Adrenal gland (tissue), 12 donors: ENCODE results near the gene LRRC4. TPM values are rescaled to one million over a fixed set of nuclear protein-coding genes. Genes with fewer than 3 reads are reported as not detected.

Source experiments
- DNase-seq, 7 donors: peaks; one replicate each; pipeline ENCODE4 v3.0.0-alpha.2; 2019 to 2020
- H3K27ac ChIP-seq, 5 donors: fragments of 200-600 bp; sonication (generic) in 4 of 5; 1 replicate in 3 of 5; 2 replicates in 2 of 5; pipeline versions ENCODE4 v1.5.1 to v1.8.0; 2016 to 2020; ENCODE audit warnings: mild to moderate bottlenecking in 1 of 5
- H3K27me3 ChIP-seq: fragments of 200-600 bp; 2 replicates; pipeline ENCODE4 v1.8.0; 2021
- H3K36me3 ChIP-seq, 2 donors: fragments of 200-600 bp; replicated peaks in 1 of 2; 1 replicate in 1 of 2; 2 replicates in 1 of 2; pipeline versions ENCODE4 v1.5.1 to v1.8.0; 2018 to 2022
- H3K4me1 ChIP-seq, 2 donors: fragments of 200-600 bp; replicated peaks in 1 of 2; 1 replicate in 1 of 2; 2 replicates in 1 of 2; pipeline versions ENCODE4 v1.5.1 to v1.8.0; 2018 to 2021
- H3K4me3 ChIP-seq, 4 donors: fragments of 200-600 bp; sonication (generic) in 3 of 4; one replicate each; pipeline ENCODE4 v1.5.1; 2016 to 2018
- H3K9me3 ChIP-seq, 3 donors: fragments of 200-600 bp; sonication (generic) in 1 of 3; replicated peaks in 1 of 3; 1 replicate in 2 of 3; 2 replicates in 1 of 3; pipeline versions ENCODE4 v1.5.1 to v1.8.0; 2016 to 2021
- POLR2A ChIP-seq, 2 donors: fragments of 450-650 bp; IDR thresholded peaks; one replicate each; pipeline ENCODE4 v1.6.1; 2017; ENCODE audit warnings: antibody characterized with exemption in 2 of 2, mild to moderate bottlenecking in 2 of 2, moderate library complexity in 1 of 2
- WGBS, 4 donors: extraction: QIAGEN DNeasy Blood & Tissue Kit in 2 of 4; methylation state at CpG; one replicate each; pipeline versions ENCODE4 v1.1.5 to v1.1.7; 2013 to 2017; 5-methylcytosine and 5-hydroxymethylcytosine counted together
- intact Hi-C, 2 donors: fragments of 100-400 bp; cut with DNase I; formaldehyde crosslinking; loops; one replicate each; pipeline versions ENCODE4 v1.14.1 to v1.15.0; 2022 to 2023
- polyA plus RNA-seq, 3 donors: library from polyadenylated mRNA; stranded (reverse); fragments of 200-250 nt in 2 of 3; fragments of 350-450 nt in 1 of 3; fragmentation: Illumina TruSeq in 1 of 3; extraction: RNeasy Lipid Tissue Mini Kit (QIAGEN cat#74804) in 1 of 3; gene quantifications; one replicate each; pipeline ENCODE4 v1.2.3, GENCODE V29; 2013 to 2014
- total RNA-seq, 9 donors: library from RNA; depleted of rRNA in 4 of 9; stranded (reverse); fragments of >200 nt in 4 of 9; fragments of 120-200 nt in 1 of 9; fragmentation: NEBNext Ultra II Directional in 1 of 9; extraction: Animal tissue kit (Norgen Biotek cat#: 25700) in 1 of 9; gene quantifications; one replicate each; pipeline versions ENCODE4 v1.1.0 to v1.2.4, GENCODE V29; 2013 to 2023
- TF ChIP-seq, protein P1 (sequence below), 6 experiments: fragments of 450-650 bp in 4 of 6; fragments of 200-600 bp in 2 of 6; sonication (generic) in 1 of 6; IDR thresholded peaks; 1 replicate in 5 of 6; 2 replicates in 1 of 6; pipeline versions ENCODE4 v1.5.1 to v1.8.0; 2016 to 2021; ENCODE audit warnings: antibody characterized with exemption in 6 of 6, mild to moderate bottlenecking in 2 of 6, moderate library complexity in 1 of 6
- donor health status: healthy with polysubstance abuse.
- donor health status: Bipolar disorder and iron deficiency.
- donor health status: DM: yes; HTN: yes; CAD: no.
- donor health status: DM: no; HTN: no; CAD: no.
- donor health status: DM: no; HTN: no; CAD: no.
- donor health status: DM: yes; HTN: yes; CAD: no.

The LRRC4 gene
- total and polyA plus RNA-seq, 12 donors: 2.2 to 23.7 (median 8.4) TPM

GRCh38 chr7:128069373-128070364, 38.4 kb upstream of the LRRC4 start:
- intact Hi-C loops: no loop called here
- no peaks in the 10 kb centered on the region for H3K9me3 ChIP-seq
- TF ChIP-seq, protein P1, sequence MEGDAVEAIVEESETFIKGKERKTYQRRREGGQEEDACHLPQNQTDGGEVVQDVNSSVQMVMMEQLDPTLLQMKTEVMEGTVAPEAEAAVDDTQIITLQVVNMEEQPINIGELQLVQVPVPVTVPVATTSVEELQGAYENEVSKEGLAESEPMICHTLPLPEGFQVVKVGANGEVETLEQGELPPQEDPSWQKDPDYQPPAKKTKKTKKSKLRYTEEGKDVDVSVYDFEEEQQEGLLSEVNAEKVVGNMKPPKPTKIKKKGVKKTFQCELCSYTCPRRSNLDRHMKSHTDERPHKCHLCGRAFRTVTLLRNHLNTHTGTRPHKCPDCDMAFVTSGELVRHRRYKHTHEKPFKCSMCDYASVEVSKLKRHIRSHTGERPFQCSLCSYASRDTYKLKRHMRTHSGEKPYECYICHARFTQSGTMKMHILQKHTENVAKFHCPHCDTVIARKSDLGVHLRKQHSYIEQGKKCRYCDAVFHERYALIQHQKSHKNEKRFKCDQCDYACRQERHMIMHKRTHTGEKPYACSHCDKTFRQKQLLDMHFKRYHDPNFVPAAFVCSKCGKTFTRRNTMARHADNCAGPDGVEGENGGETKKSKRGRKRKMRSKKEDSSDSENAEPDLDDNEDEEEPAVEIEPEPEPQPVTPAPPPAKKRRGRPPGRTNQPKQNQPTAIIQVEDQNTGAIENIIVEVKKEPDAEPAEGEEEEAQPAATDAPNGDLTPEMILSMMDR (IDR thresholded peaks at IDR 0.05): no peak
- no peak for TF ChIP-seq POLR2A (IDR thresholded peaks at IDR 0.05)
- no peaks in the 10 kb centered on the region for H3K4me1 ChIP-seq
- H3K36me3 ChIP-seq: peaks cover 0 to 3% of the 10 kb centered on the region in 2 donors
- no peak for DNase-seq
- no peak overlapping the region for H3K4me3 ChIP-seq
- no peak overlapping the region for H3K27ac ChIP-seq
- 83 to 88% (median 87%) methylated on average over 7 to 8 of the region's 8 CpGs for WGBS, 4 donors
- H3K27me3 ChIP-seq: no peaks in the 10 kb centered on the region

GRCh38 chr7:128068785-128069184, 37.5 kb upstream of the LRRC4 start:
- Histone ChIP-seq H3K4me3 (no peak overlapping the region), H3K27ac (no peak overlapping the region), H3K4me1 (no peaks in the 10 kb centered on the region), H3K36me3 (no peaks in the 10 kb centered on the region), H3K9me3 (no peaks in the 10 kb centered on the region), H3K27me3 (no peaks in the 10 kb centered on the region)
- no peak for TF ChIP-seq POLR2A (IDR thresholded peaks at IDR 0.05)
- TF ChIP-seq, protein P1 (IDR thresholded peaks at IDR 0.05): no peak
- intact Hi-C loops: no loop called here
- 77 to 94% (median 93%) methylated on average over 5 to 8 of the region's 8 CpGs for WGBS, 4 donors
- no peak for DNase-seq

DNA sequence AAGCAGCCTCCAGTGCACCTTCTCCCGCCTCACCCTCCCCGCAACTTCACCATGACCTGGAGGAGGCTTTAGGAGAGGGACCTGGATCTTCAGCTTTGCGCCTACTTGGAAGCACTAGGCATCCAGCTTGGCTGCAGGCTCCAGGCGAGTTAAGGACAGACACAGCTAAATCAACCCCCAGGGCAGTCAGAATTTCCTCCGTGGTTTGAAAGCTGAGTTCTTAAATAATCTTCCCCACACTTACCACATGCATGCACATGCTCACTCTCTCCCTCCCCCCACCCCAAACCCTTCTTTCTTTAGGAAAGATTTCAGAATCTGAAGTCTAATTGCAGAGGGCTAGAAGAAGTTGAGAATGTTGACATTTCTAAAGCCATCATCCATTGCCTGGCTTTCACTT, 36.7 kb upstream of the LRRC4 start:
- intact Hi-C loops: no loop called here
- Histone ChIP-seq H3K9me3 (no peaks in the 10 kb centered on the region), H3K4me1 (no peaks in the 10 kb centered on the region), H3K27me3 (no peaks in the 10 kb centered on the region), H3K36me3 (no peaks in the 10 kb centered on the region), H3K4me3 (no peak overlapping the region), H3K27ac (no peak overlapping the region)
- 88 to 91% (median 90%) methylated on average over 5 of the region's 5 CpGs for WGBS, 4 donors
- no peak for DNase-seq
- TF ChIP-seq, protein P1 (IDR thresholded peaks at IDR 0.05): no peak
- TF ChIP-seq POLR2A (IDR thresholded peaks at IDR 0.05): no peak

- Histone ChIP-seq H3K9me3 (no peaks in the 10 kb centered on the region), H3K4me3 (no peak overlapping the region), H3K4me1 (no peaks in the 10 kb centered on the region), H3K27me3 (no peaks in the 10 kb centered on the region), H3K27ac (no peak overlapping the region), H3K36me3 (no peaks in the 10 kb centered on the region)
- intact Hi-C loops: no loop called here
- DNase-seq: no peak
- TF ChIP-seq, protein P1 (IDR thresholded peaks at IDR 0.05): no peak
- TF ChIP-seq POLR2A (IDR thresholded peaks at IDR 0.05): no peak
- 62 to 86% (median 72%) methylated on average over 5 of the region's 5 CpGs for WGBS, 4 donors
These were observed 35.6 kb upstream of the LRRC4 start for GRCh38 chr7:128066858-128067257.
